Measurements from ENCODE around the gene NSG1.

GRCh38 chr4:4432341-4433125 is 45.6 kb downstream of the NSG1 start:
- no peak for TF ChIP-seq CTCF (IDR thresholded peaks at IDR 0.05)
- TF ChIP-seq POLR2A (IDR thresholded peaks at IDR 0.05), result no peak
- no peak for TF ChIP-seq POLR2AphosphoS5 (IDR thresholded peaks at IDR 0.05)
